HG02571 (cell line): ENCODE data around the gene OFD1.
A peak's percentile ranks its signal among the peaks of the same experiment; 100 is the strongest.

Source experiments
- ATAC-seq: cut with Tn5 transposase; IDR thresholded peaks from one replicate; pipeline ENCODE4 v1.9.1; 2021; ENCODE audit warnings: mild to moderate bottlenecking, moderate library complexity; ENCODE audit not compliant: unreplicated experiment

The OFD1 gene

GRCh38 chrX:13734278-13735172 lies at the start of gene OFD1, which contains the start of gene TRAPPC2:
OFD1 (plus strand) TSS chrX:13734748; CDS start chrX:13735072, 324 bp downstream.
TRAPPC2 (minus strand) TSS chrX:13734620; CDS start chrX:13719963, 14,657 bp downstream.
- peak; percentile 93 for ATAC-seq

GRCh38 chrX:13685126-13685763 lies 49.3 kb upstream of the OFD1 start:
- no peak for ATAC-seq

GRCh38 chrX:13687203-13687602 lies 47.3 kb upstream of the OFD1 start:
- no peak for ATAC-seq

GRCh38 chrX:13688384-13688957 lies 46.1 kb upstream of the OFD1 start:
- no peak for ATAC-seq

GRCh38 chrX:13688958-13689740 lies 45.4 kb upstream of the OFD1 start, which contains the start of gene RAB9A:
RAB9A (plus strand) TSS chrX:13689128; CDS start chrX:13708747, 19,619 bp downstream.
- peak; percentile 77 for ATAC-seq

GRCh38 chrX:13689741-13690211 lies 44.8 kb upstream of the OFD1 start:
- ATAC-seq: no peak

GRCh38 chrX:13690836-13691235 lies 43.7 kb upstream of the OFD1 start:
- no peak for ATAC-seq

GRCh38 chrX:13691841-13692371 lies 42.6 kb upstream of the OFD1 start:
- no peak for ATAC-seq

- ATAC-seq: no peak
These were observed 41.7 kb upstream of the OFD1 start for GRCh38 chrX:13692771-13693231.

GRCh38 chrX:13693341-13693961 lies 41.1 kb upstream of the OFD1 start:
- ATAC-seq: no peak

GRCh38 chrX:13694359-13694758 lies 40.2 kb upstream of the OFD1 start:
- no peak for ATAC-seq

- ATAC-seq: no peak
These were observed 39.6 kb upstream of the OFD1 start for GRCh38 chrX:13694983-13695382.

- ATAC-seq: no peak
These were observed 38.9 kb upstream of the OFD1 start for GRCh38 chrX:13695601-13696115.

- ATAC-seq: no peak
These were observed 37.1 kb upstream of the OFD1 start for GRCh38 chrX:13697455-13697854.

- no peak for ATAC-seq
These were observed 36.6 kb upstream of the OFD1 start for GRCh38 chrX:13697976-13698375.

- ATAC-seq: no peak
These were observed 36.1 kb upstream of the OFD1 start for GRCh38 chrX:13698432-13698831.

GRCh38 chrX:13699183-13699826 lies 35.2 kb upstream of the OFD1 start:
- ATAC-seq: no peak

GRCh38 chrX:13700380-13700779 lies 34.2 kb upstream of the OFD1 start:
- ATAC-seq: no peak

GRCh38 chrX:13702111-13702789 lies 32.3 kb upstream of the OFD1 start:
- no peak for ATAC-seq
